ENCODE data around the gene SYNE1.

Gene SYNE1

DNA sequence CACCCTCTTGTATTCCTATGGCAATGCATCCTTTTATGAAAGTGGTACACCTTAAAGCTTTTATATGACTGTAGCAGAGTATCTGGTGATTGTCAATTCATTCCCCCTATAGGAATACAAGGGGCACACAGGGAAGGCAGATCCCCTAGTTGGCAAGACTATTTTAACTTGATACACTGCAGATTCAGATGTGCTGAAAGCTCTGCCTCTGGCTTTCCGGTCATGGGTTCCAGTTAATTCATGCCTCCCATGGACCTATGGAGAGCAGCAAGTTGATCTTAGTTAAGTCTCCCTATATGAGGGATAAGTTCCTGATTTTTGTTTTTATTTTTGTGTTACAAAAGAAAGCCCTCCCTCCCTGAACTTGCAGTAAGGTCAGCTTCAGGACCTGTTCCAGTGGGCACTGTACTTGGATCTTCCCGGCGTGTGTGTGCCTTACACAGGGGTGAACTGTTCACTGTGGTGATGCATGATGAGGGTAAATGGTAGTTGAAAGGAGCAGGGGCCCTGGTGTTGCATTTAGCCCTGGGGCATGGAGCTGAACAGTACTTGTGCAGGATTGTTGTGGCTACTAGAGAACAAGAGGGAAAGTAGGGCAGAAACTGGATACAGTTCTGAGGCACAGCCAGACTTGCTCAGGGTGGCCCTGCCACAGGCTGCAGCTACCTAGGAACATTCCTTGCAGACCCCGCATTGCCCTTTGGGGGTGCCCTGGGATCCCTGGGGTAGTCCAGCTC lies 537.5 kb downstream of the SYNE1 start:
- no peak for DNase-seq (ENCODE audit: low read depth, low spot score)
- in situ Hi-C loops (cut with HindIII; ENCODE audit: low sequenced_read_pairs), result no loop called here
- TF ChIP-seq CTCF (IDR thresholded peaks at IDR 0.05; ENCODE audit: low read depth, low read length), result no peak
- no peak overlapping the region for H3K4me3 ChIP-seq (ENCODE audit: low read depth, low read length)

GRCh38 chr6:152098683-152099082 lies 538.5 kb downstream of the SYNE1 start:
- no peak for DNase-seq (ENCODE audit: low read depth, low spot score)
- in situ Hi-C loops (cut with HindIII; ENCODE audit: low sequenced_read_pairs), result no loop called here
- H3K4me3 ChIP-seq (ENCODE audit: low read depth, low read length), result no peak overlapping the region
- no peak for TF ChIP-seq CTCF (IDR thresholded peaks at IDR 0.05; ENCODE audit: low read depth, low read length)

DNA sequence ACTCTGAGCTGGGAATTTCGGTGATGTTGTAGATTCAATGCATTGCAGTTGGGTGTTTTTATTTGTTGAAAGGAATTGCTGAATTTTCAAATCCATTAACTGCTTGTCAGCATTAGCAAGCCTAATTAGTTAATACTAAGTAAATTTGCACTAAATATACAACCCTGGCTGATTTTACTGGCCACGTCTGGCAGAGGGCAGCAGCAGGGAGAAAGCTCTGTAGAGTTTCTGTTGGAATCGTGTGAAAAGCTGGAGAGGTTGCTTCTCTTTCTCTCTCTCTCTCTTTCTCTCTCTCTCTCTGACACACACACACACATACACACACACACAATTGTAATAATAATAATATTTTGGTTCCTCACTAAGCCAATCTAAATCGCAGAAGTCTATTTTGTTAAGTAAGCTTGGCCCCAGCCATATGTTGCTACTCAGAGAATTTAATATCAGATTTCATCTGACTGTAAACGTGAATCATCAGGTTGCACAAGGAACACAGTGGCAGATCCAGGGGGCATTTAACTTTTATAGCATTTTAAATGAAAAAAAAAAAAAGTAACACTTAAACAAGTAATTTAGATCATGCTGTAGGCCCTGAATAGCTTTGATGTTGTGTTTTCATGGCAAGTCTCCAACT lies 540.2 kb downstream of the SYNE1 start:
- in situ Hi-C loops (cut with HindIII; ENCODE audit: low sequenced_read_pairs), result no loop called here
- no peak overlapping the region for H3K4me3 ChIP-seq (ENCODE audit: low read depth, low read length)
- TF ChIP-seq CTCF (IDR thresholded peaks at IDR 0.05; ENCODE audit: low read depth, low read length), result peak; percentile 28
- DNase-seq (ENCODE audit: low read depth, low spot score), result peak; percentile 93

DNA sequence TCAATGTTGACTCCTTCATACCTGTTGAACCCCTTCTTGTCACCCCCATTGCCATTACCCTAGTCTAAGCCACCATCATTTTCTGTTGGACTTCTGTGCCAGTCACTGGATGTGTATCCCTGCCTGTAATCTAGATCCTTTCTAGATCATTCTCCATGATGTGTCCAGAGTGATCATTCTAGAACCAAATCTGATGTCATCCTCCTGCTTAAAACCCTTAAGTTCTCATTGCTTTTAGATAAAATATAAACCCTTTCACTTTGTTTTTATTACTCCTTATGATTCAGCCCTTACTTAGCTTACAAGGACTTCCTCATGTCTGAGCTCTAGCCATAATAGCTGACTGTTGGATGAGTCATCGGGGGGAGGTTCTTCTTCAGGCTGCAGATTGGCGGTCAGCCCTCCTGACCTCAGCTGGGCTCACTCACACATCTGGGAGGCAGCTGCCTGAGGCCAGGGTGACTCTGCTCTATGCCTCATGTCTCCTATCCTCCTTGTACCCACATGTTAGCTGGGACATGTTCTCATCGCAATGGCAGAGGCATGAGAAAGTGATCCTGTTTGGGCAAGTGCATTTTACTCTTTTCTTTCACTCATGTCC lies 542.1 kb downstream of the SYNE1 start:
- in situ Hi-C loops (cut with HindIII; ENCODE audit: low sequenced_read_pairs), result no loop called here
- H3K4me3 ChIP-seq (ENCODE audit: low read depth, low read length), result no peak overlapping the region
- TF ChIP-seq CTCF (IDR thresholded peaks at IDR 0.05; ENCODE audit: low read depth, low read length), result no peak
- DNase-seq (ENCODE audit: low read depth, low spot score), result peak; percentile 99

- TF ChIP-seq CTCF (IDR thresholded peaks at IDR 0.05; ENCODE audit: low read depth, low read length), result no peak
- no peak overlapping the region for H3K4me3 ChIP-seq (ENCODE audit: low read depth, low read length)
- in situ Hi-C loops (cut with HindIII; ENCODE audit: low sequenced_read_pairs), result no loop called here
- DNase-seq (ENCODE audit: low read depth, low spot score), result no peak
Observed at GRCh38 chr6:152094276-152094675, 542.9 kb downstream of the SYNE1 start.

DNA sequence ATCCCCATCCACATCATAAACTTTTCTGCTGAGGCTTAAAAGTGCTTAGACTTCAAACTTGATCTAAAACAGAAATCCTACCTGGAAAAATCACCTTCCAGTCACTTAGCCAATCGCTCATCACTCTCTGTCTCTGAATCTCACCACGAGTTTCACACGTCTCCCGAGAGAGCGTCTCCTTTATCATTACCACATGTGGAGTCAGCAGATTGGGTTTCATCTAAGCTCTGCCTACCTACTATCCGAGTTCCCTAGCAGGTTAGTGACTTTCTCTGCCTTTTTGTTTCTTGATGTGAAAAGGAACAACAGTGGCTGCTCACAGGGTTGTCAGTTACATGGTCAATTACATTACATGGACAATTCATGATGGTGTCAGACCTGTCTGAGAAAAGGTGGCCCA lies 543.5 kb downstream of the SYNE1 start:
- in situ Hi-C loops (cut with HindIII; ENCODE audit: low sequenced_read_pairs), result no loop called here
- no peak for TF ChIP-seq CTCF (IDR thresholded peaks at IDR 0.05; ENCODE audit: low read depth, low read length)
- H3K4me3 ChIP-seq (ENCODE audit: low read depth, low read length), result no peak overlapping the region
- no peak for DNase-seq (ENCODE audit: low read depth, low spot score)

Measured in astrocyte of the spinal cord (primary cell).